ENCODE data around the gene TYRO3.
"Not testable (repeated sequence)": the region's sequence is repeated elsewhere in the genome, so short reads cannot be mapped to it uniquely, and the experiment has no call there.

Gene TYRO3

DNA sequence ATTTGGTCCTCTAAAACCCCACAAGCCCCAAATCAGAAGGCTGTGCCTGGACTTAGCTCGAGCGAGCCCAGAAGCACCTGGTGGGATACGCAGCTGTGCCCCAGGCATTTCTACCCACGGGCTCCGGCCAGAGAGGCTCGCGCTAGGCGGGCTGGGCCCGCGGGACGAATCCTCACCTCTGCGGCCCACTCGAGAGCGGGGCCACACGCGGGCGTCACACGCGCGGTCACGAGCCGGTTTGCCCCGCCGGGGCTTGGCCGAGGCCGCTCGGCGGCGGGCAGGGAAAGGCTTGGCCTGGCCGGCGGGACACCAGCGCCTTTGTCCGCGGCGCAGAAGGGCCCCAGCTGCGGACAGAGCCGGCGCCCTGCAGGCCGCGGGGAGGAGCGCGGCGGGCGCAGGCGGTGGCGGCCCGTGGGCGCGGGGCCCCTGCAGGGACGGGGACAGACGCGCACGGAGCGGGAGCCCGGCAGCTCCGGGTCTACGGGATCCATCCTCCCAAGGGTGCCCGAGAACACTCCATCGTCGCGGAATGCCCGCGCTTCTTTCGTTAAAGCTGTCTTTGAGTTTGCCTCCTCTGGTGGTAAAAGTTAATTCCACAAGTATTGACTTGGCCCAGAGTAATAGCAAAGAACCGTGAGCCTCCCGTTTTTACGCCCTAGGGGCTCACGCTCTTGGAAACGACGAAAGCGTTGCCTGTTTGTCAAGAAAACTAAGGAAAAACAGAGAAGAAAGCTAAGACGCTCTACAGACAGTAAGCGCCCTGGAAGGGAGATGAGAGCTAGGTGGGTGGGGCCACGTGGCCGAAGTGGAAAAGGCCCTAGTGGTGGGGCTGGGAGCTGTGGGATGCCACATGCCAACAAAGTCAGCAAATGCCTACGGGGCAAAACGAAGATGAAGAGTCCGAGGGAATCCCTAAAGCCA lies 26.4 kb downstream of the TYRO3 start:
- no peaks in the 10 kb centered on the region for H3K36me3 ChIP-seq (ENCODE audit: insufficient read depth)
- no peaks in the 10 kb centered on the region for H3K4me1 ChIP-seq (ENCODE audit: low read depth, poor library complexity, severe bottlenecking)
- H3K79me2 ChIP-seq (ENCODE audit: insufficient read depth, low read depth) = no peaks in the 10 kb centered on the region
- TF ChIP-seq, protein P1, sequence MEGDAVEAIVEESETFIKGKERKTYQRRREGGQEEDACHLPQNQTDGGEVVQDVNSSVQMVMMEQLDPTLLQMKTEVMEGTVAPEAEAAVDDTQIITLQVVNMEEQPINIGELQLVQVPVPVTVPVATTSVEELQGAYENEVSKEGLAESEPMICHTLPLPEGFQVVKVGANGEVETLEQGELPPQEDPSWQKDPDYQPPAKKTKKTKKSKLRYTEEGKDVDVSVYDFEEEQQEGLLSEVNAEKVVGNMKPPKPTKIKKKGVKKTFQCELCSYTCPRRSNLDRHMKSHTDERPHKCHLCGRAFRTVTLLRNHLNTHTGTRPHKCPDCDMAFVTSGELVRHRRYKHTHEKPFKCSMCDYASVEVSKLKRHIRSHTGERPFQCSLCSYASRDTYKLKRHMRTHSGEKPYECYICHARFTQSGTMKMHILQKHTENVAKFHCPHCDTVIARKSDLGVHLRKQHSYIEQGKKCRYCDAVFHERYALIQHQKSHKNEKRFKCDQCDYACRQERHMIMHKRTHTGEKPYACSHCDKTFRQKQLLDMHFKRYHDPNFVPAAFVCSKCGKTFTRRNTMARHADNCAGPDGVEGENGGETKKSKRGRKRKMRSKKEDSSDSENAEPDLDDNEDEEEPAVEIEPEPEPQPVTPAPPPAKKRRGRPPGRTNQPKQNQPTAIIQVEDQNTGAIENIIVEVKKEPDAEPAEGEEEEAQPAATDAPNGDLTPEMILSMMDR (conservative IDR thresholded peaks at IDR 0.05; ENCODE audit: low read depth, low read length) = no peak
- no peak overlapping the region for H3K9ac ChIP-seq
- no peak overlapping the region for H3K4me3 ChIP-seq (IDR thresholded peaks at IDR 0.05; ENCODE audit: insufficient read depth, low read depth, low read length)
- H3K27ac ChIP-seq = no peak overlapping the region
- no peaks in the 10 kb centered on the region for H4K20me1 ChIP-seq (ENCODE audit: insufficient read depth)
- H3K27me3 ChIP-seq (ENCODE audit: insufficient read depth, low read depth) = no peaks in the 10 kb centered on the region
- no peak overlapping the region for H3K4me2 ChIP-seq
- H2AFZ ChIP-seq (ENCODE audit: low read depth) = no peak overlapping the region

DNA sequence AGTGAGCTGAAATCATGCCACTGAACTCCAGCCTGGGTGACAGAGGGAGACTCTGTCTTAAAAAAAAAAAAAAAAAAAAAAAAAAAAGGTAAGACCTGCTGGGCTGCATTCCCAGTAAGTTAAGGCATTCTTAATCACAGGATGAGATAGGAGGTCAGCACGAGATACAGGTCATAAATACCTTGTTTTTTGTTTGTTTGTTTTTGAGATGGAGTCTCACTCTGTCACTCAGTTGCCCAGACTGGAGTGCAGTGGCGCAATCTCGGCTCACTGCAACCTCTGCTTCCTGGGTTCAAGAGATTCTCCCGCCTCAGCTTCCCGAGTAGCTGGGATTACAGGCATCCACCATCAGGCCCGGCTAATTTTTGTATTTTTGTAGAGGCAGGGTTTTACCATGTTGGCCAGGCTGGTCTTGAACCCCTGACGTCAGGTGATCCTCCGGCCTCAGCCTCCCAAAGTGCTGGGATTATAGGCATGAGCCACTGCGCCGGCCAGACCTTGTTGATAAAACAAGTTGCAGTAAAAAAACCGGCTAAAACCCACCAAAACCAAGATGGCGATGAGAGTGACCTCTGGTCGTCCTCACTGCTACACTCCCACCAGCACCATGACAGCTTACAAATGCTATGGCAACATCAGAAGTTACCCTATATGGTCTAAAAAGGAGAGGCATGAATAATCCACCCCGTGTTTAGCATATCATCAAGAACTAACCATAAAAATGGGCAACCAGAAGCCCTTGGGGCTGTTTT lies 27.7 kb downstream of the TYRO3 start:
- not testable (repeated sequence) for H4K20me1 ChIP-seq (ENCODE audit: insufficient read depth); H3K36me3 ChIP-seq (ENCODE audit: insufficient read depth); H3K4me1 ChIP-seq (ENCODE audit: low read depth, poor library complexity, severe bottlenecking); H3K4me3 ChIP-seq (IDR thresholded peaks at IDR 0.05; ENCODE audit: insufficient read depth, low read depth, low read length); H2AFZ ChIP-seq (ENCODE audit: low read depth); H3K9ac ChIP-seq; H3K79me2 ChIP-seq (ENCODE audit: insufficient read depth, low read depth); H3K4me2 ChIP-seq; H3K27ac ChIP-seq; H3K27me3 ChIP-seq (ENCODE audit: insufficient read depth, low read depth)

DNA sequence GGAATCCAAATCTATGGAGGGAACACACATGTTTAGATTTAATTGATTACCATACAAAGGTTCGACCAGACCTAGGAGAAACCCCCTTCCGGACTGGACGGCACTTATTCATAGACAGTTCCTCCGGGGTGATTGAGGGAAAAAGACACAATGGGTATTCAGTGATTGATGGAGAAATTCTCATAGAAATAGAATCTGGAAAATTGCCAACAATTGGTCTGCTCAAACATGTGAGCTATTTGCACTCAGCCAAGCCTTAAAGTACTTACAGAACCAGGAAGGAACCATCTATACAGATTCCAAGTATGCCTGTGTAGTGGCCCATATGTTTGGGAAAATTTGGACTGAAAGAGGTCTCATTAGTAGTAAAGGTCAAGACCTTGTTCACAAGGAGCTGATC lies 30.0 kb downstream of the TYRO3 start:
- not testable (repeated sequence) for H3K4me3 ChIP-seq (IDR thresholded peaks at IDR 0.05; ENCODE audit: insufficient read depth, low read depth, low read length); H4K20me1 ChIP-seq (ENCODE audit: insufficient read depth); H3K79me2 ChIP-seq (ENCODE audit: insufficient read depth, low read depth); H2AFZ ChIP-seq (ENCODE audit: low read depth); H3K9ac ChIP-seq; H3K4me1 ChIP-seq (ENCODE audit: low read depth, poor library complexity, severe bottlenecking); H3K4me2 ChIP-seq; H3K36me3 ChIP-seq (ENCODE audit: insufficient read depth); H3K27me3 ChIP-seq (ENCODE audit: insufficient read depth, low read depth); H3K27ac ChIP-seq

DNA sequence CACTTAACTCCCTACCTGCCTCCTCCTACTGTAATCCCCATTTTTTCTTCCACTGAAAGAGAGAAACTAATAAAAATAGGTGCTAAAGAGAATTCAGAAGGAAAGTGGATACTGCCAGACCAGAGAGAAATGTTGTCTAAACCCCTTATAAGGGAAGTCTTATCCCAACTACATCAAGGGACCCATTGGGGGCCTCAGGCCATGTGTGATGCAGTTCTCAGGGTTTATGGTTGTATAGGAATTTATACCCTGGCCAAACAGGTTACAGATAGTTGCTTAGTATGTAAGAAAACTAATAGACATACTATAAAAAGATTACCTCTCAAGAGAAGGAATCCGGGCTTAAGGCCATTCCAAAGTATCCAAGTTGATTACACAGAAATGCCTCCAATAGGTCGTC lies 30.6 kb downstream of the TYRO3 start:
- not testable (repeated sequence) for H3K27me3 ChIP-seq (ENCODE audit: insufficient read depth, low read depth); H3K4me1 ChIP-seq (ENCODE audit: low read depth, poor library complexity, severe bottlenecking); H3K27ac ChIP-seq; H3K9ac ChIP-seq; H2AFZ ChIP-seq (ENCODE audit: low read depth); H3K4me2 ChIP-seq; H4K20me1 ChIP-seq (ENCODE audit: insufficient read depth); H3K79me2 ChIP-seq (ENCODE audit: insufficient read depth, low read depth); H3K4me3 ChIP-seq (IDR thresholded peaks at IDR 0.05; ENCODE audit: insufficient read depth, low read depth, low read length); H3K36me3 ChIP-seq (ENCODE audit: insufficient read depth)

DNA sequence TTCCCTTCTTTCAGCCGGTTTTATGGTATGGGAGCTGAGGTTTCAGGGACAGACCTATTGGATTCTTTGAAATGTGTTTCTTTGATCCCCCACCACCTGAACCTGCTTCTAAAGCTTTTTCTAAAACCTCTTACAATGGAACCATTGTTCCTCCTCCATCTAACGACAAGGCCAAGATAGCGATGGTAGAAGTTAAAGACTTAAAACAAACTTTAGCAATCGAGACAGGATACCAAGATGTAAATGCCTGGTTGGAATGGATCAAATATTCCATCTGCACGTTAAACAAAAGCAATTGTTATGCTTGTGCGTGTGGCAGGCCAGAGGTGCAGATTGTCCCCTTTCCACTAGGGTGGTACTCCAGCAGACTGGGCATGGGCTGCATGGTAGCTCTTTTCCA lies 32.2 kb downstream of the TYRO3 start:
- H3K4me2 ChIP-seq; H3K27me3 ChIP-seq (ENCODE audit: insufficient read depth, low read depth); H3K4me3 ChIP-seq (IDR thresholded peaks at IDR 0.05; ENCODE audit: insufficient read depth, low read depth, low read length); H3K36me3 ChIP-seq (ENCODE audit: insufficient read depth); H4K20me1 ChIP-seq (ENCODE audit: insufficient read depth); H2AFZ ChIP-seq (ENCODE audit: low read depth); H3K4me1 ChIP-seq (ENCODE audit: low read depth, poor library complexity, severe bottlenecking); H3K27ac ChIP-seq; H3K9ac ChIP-seq; H3K79me2 ChIP-seq (ENCODE audit: insufficient read depth, low read depth): not testable (repeated sequence)

DNA sequence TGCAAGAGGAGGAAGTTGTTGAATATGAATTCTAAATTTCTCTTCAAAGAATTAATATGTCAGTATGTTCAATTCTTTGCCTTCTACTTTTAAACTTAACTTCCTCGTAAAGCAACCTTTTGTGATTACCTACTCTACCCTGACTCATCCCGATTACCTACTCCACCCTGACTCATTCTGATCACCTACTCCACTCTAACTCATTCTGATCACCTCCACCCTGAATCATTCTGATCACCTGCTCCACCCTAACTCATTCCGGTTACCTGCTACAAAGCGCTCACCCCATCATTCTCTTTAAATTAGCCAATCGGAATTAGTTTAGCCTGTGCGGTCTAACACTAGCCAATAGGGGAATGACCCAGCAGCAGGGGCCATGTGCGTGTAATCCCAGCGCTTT lies 33.7 kb downstream of the TYRO3 start:
- H3K36me3 ChIP-seq (ENCODE audit: insufficient read depth); H3K4me3 ChIP-seq (IDR thresholded peaks at IDR 0.05; ENCODE audit: insufficient read depth, low read depth, low read length); H3K9ac ChIP-seq; H3K4me1 ChIP-seq (ENCODE audit: low read depth, poor library complexity, severe bottlenecking); H3K27ac ChIP-seq; H4K20me1 ChIP-seq (ENCODE audit: insufficient read depth); H3K4me2 ChIP-seq; H3K79me2 ChIP-seq (ENCODE audit: insufficient read depth, low read depth); H2AFZ ChIP-seq (ENCODE audit: low read depth); H3K27me3 ChIP-seq (ENCODE audit: insufficient read depth, low read depth): not testable (repeated sequence)
